Natural killer cell treated with Interleukin-12 subunit alpha and Interleukin-12 subunit beta and Interleukin-15 and Interleukin-18, amount 100 ng/mL, for 72 hours (primary cell): ENCODE data around the gene C2orf78. TPM values are rescaled to one million over a fixed set of nuclear protein-coding genes. Genes with fewer than 3 reads are reported as not detected.

Experiments used
- ATAC-seq, 2 donors: fragments of 150-1000 bp; cut with Tn5 transposase in 1 of 2; sonication (Bioruptor Pico), chemical (Tn5 transposase) in 1 of 2; 2 replicates each; pipeline ENCODE4 v1.10.0; 2021
- DNase-seq: peaks from one replicate; pipeline ENCODE4 v3.0.0; 2022; ENCODE audit warnings: low spot score
- H3K27ac Mint-ChIP-seq, 2 donors: 1 replicate in 1 of 2; 2 replicates in 1 of 2; pipeline ENCODE4 v1.8.0; 2022; ENCODE audit warnings: mixed read lengths in 2 of 2, mild to moderate bottlenecking in 1 of 2, moderate library complexity in 1 of 2
- H3K27me3 Mint-ChIP-seq, 2 donors: 1 replicate in 1 of 2; 2 replicates in 1 of 2; pipeline ENCODE4 v1.8.0; 2022; ENCODE audit warnings: mixed read lengths in 2 of 2
- H3K36me3 Mint-ChIP-seq: one replicate; pipeline ENCODE4 v1.8.0; 2022; ENCODE audit warnings: mixed read lengths
- H3K4me1 Mint-ChIP-seq, 2 donors: 1 replicate in 1 of 2; 2 replicates in 1 of 2; pipeline ENCODE4 v1.8.0; 2022; ENCODE audit warnings: low read depth in 2 of 2, mixed read lengths in 2 of 2, mild to moderate bottlenecking in 1 of 2
- H3K4me3 Mint-ChIP-seq: one replicate; pipeline ENCODE4 v1.8.0; 2022; ENCODE audit warnings: mixed read lengths
- H3K9me3 Mint-ChIP-seq: 2 replicates; pipeline ENCODE4 v1.8.0; 2022; ENCODE audit warnings: mixed read lengths
- total RNA-seq, 2 donors: library from RNA; stranded (reverse); gene quantifications; one replicate each; pipeline ENCODE4 v1.2.3, GENCODE V29; 2022

C2orf78 gene
- total RNA-seq, 2 donors from 2014 or later = not detected

GRCh38 chr2:73859721-73860586 lies 76.0 kb downstream of the C2orf78 start:
- Mint-ChIP-seq H3K27me3 (no peaks in the 10 kb centered on the region), H3K9me3 (no peaks in the 10 kb centered on the region), H3K4me3 (peak overlapping the region; percentile 32), H3K27ac (peak overlapping the region in 1 of 2 donors; percentile 66), H3K4me1 (peaks cover 33 to 42% of the 10 kb centered on the region in 2 donors), H3K36me3 (peaks cover 39% of the 10 kb centered on the region)
- DNase-seq (peak; percentile 67), ATAC-seq (peak; percentile 93 to 98)

GRCh38 chr2:73862987-73863386 lies 79.0 kb downstream of the C2orf78 start:
- ATAC-seq = no peak

More at GRCh38 chr2:73862987-73863386, 79.0 kb downstream of the C2orf78 start:
- peaks cover 14 to 17% of the 10 kb centered on the region in 2 donors for H3K4me1 Mint-ChIP-seq
- no peak for DNase-seq
- H3K4me3 Mint-ChIP-seq = no peak overlapping the region
- peak overlapping the region in 1 of 2 donors; percentile 0 for H3K27ac Mint-ChIP-seq
- peaks cover 21% of the 10 kb centered on the region for H3K36me3 Mint-ChIP-seq
- no peaks in the 10 kb centered on the region for H3K9me3 Mint-ChIP-seq
- no peaks in the 10 kb centered on the region for H3K27me3 Mint-ChIP-seq

Other genes with a start within 250 kb of the C2orf78 start
- not detected for gene NAT8, start 141.8 kb upstream of the C2orf78 start, total RNA-seq
- gene TPRKB, start 46.8 kb upstream of the C2orf78 start, total RNA-seq = 10 to 100 TPM; 20.0 to 25.2 TPM
- 10 to 100 TPM; 30.7 to 50.1 TPM for gene DUSP11, start 4.1 kb upstream of the C2orf78 start, total RNA-seq
- 10 to 100 TPM; 27.5 to 40.6 TPM for gene STAMBP, start 44.8 kb downstream of the C2orf78 start, total RNA-seq
- gene ACTG2, start 108.8 kb downstream of the C2orf78 start, total RNA-seq = not detected
- 10 to 100 TPM; 87.1 to 92.6 TPM for gene DGUOK, start 142.7 kb downstream of the C2orf78 start, total RNA-seq
- 10 to 100 TPM; 29.3 to 70.3 TPM for gene TET3, start 200.7 kb downstream of the C2orf78 start, total RNA-seq